ENCODE data around the gene SCRN1. TPM values are rescaled to one million over a fixed set of nuclear protein-coding genes. Genes with fewer than 3 reads are reported as not detected.

Gene SCRN1
- total and polyA plus RNA-seq, 2 of the 4 experiments (the other 2 are of a cell fraction), result 57.1 to 124 TPM

DNA sequence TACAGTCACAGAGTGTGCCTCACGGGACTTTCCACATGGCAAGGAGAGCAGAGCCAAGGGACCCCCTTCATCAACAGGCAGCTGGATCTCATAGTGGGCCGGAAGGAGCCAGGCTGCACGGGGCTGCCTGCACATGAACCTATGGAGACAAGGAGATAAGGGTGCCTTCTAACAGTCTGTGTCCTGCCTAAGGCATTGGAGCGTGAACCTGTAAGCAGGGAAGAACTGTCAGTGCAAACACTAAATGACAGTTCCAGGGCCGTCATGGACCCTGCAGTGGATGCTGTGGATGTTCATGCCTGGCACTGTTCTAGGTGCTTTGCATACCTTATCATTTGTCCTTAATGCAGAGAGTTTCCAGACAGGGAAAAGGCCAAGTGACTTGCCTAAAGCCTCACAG lies 97.4 kb downstream of the SCRN1 start:
- TF ChIP-seq MAFK (IDR thresholded peaks at IDR 0.05; ENCODE audit: low read depth, low read length), result no peak
- TF ChIP-seq RAD21 (IDR thresholded peaks at IDR 0.05; ENCODE audit: low read length), result no peak
- TF ChIP-seq SMC3 (IDR thresholded peaks at IDR 0.05; ENCODE audit: low read depth, low read length), result no peak
- no peak for TF ChIP-seq MXI1 (IDR thresholded peaks at IDR 0.05; ENCODE audit: borderline replicate concordance, low read depth, low read length)
- TF ChIP-seq NFE2L2 (IDR thresholded peaks at IDR 0.05; ENCODE audit: low read depth, low read length), result no peak
- no peak for TF ChIP-seq CHD1 (IDR thresholded peaks at IDR 0.05; ENCODE audit: low read depth, low read length)
- TF ChIP-seq RCOR1 (IDR thresholded peaks at IDR 0.05; ENCODE audit: insufficient replicate concordance, low read length), result no peak
- TF ChIP-seq, protein P1, sequence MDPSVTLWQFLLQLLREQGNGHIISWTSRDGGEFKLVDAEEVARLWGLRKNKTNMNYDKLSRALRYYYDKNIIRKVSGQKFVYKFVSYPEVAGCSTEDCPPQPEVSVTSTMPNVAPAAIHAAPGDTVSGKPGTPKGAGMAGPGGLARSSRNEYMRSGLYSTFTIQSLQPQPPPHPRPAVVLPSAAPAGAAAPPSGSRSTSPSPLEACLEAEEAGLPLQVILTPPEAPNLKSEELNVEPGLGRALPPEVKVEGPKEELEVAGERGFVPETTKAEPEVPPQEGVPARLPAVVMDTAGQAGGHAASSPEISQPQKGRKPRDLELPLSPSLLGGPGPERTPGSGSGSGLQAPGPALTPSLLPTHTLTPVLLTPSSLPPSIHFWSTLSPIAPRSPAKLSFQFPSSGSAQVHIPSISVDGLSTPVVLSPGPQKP (IDR thresholded peaks at IDR 0.05; ENCODE audit: borderline replicate concordance, low read depth, low read length), result no peak
- no peak for TF ChIP-seq FOS (IDR thresholded peaks at IDR 0.05; ENCODE audit: low read depth, low read length)
- no peak for TF ChIP-seq CEBPB (IDR thresholded peaks at IDR 0.05; ENCODE audit: low read depth, low read length)
- no peak for TF ChIP-seq BHLHE40 (IDR thresholded peaks at IDR 0.05; ENCODE audit: low read depth, low read length)
- no peak for TF ChIP-seq POLR2A (IDR thresholded peaks at IDR 0.05; ENCODE audit: low read depth, low read length)
- TF ChIP-seq, protein P2, sequence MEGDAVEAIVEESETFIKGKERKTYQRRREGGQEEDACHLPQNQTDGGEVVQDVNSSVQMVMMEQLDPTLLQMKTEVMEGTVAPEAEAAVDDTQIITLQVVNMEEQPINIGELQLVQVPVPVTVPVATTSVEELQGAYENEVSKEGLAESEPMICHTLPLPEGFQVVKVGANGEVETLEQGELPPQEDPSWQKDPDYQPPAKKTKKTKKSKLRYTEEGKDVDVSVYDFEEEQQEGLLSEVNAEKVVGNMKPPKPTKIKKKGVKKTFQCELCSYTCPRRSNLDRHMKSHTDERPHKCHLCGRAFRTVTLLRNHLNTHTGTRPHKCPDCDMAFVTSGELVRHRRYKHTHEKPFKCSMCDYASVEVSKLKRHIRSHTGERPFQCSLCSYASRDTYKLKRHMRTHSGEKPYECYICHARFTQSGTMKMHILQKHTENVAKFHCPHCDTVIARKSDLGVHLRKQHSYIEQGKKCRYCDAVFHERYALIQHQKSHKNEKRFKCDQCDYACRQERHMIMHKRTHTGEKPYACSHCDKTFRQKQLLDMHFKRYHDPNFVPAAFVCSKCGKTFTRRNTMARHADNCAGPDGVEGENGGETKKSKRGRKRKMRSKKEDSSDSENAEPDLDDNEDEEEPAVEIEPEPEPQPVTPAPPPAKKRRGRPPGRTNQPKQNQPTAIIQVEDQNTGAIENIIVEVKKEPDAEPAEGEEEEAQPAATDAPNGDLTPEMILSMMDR (conservative IDR thresholded peaks at IDR 0.05; ENCODE audit: low read depth, low read length), result no peak
- no peak for TF ChIP-seq MAZ (IDR thresholded peaks at IDR 0.05; ENCODE audit: borderline replicate concordance, low read depth, low read length)
- TF ChIP-seq RFX5 (IDR thresholded peaks at IDR 0.05; ENCODE audit: low read depth, low read length), result no peak
- TF ChIP-seq, protein P3, sequence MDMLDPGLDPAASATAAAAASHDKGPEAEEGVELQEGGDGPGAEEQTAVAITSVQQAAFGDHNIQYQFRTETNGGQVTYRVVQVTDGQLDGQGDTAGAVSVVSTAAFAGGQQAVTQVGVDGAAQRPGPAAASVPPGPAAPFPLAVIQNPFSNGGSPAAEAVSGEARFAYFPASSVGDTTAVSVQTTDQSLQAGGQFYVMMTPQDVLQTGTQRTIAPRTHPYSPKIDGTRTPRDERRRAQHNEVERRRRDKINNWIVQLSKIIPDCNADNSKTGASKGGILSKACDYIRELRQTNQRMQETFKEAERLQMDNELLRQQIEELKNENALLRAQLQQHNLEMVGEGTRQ (IDR thresholded peaks at IDR 0.05; ENCODE audit: low read depth, low read length), result no peak
- no peaks in the 10 kb centered on the region for H3K9me1 ChIP-seq (ENCODE audit: insufficient read depth, low read length)
- no peak overlapping the region for H2BK15ac ChIP-seq (ENCODE audit: low read depth, low read length)
- H2AK9ac ChIP-seq (replicated peaks; ENCODE audit: low read depth, low read length, poor library complexity), result no peak overlapping the region
- no peak overlapping the region for H2BK120ac ChIP-seq (ENCODE audit: low read depth, low read length)
- H3K27me3 ChIP-seq (ENCODE audit: control insufficient read depth, insufficient read depth, low read length), result peaks cover 35% of the 10 kb centered on the region
- no peak overlapping the region for H2AK5ac ChIP-seq (ENCODE audit: low read depth, low read length)
- ATAC-seq (ENCODE audit: low read depth) (no peak), DNase-seq (no peak)
- no peak overlapping the region for H3K27ac ChIP-seq (ENCODE audit: insufficient read depth, low read length)
- H3K56ac ChIP-seq (ENCODE audit: extremely low read depth, insufficient read depth, low read length), result no peak overlapping the region
- whole genome bisulfite sequencing, 2 experiments (ENCODE audit: extremely low coverage in 2 of 2, insufficient read length in 1 of 2), result 100% methylated on average over 1 of the region's 5 CpGs; no CpG with 5 or more reads in 1 of the 2 experiments
- no peak overlapping the region for H4K5ac ChIP-seq (ENCODE audit: low read depth, low read length)
- no peak overlapping the region for H3K18ac ChIP-seq (ENCODE audit: low read depth, low read length)
- H3K4ac ChIP-seq (ENCODE audit: low read depth, low read length), result no peak overlapping the region
- H2AFZ ChIP-seq (replicated peaks; ENCODE audit: low read length, poor library complexity), result no peak overlapping the region
- H3K4me3 ChIP-seq (ENCODE audit: insufficient read depth, low read depth, low read length), result no peak overlapping the region
- H4K20me1 ChIP-seq (ENCODE audit: insufficient read depth, low read length), result no peaks in the 10 kb centered on the region
- POLR2A ChIA-PET (ENCODE audit: unreplicated experiment), result interaction anchor here (0.6 kb wide), 1 partner anchor 241 kb away, joined by 3 read pairs; no protein-coding TSS in a partner anchor
- no peak overlapping the region for H3K23ac ChIP-seq (ENCODE audit: low read depth, low read length)
- no peak overlapping the region for H3K9ac ChIP-seq (ENCODE audit: low read depth, low read length)
- H4K8ac ChIP-seq (ENCODE audit: low read depth in 2 of 2, low read length in 2 of 2), result no peak overlapping the region
- H3K4me1 ChIP-seq (ENCODE audit: control insufficient read depth, insufficient read depth, low read length), result no peaks in the 10 kb centered on the region
- no peak overlapping the region for H3K14ac ChIP-seq (replicated peaks; ENCODE audit: low read depth, low read length)
- no peaks in the 10 kb centered on the region for H3K36me3 ChIP-seq (ENCODE audit: control insufficient read depth, insufficient read depth, low read length)
- H2BK5ac ChIP-seq (ENCODE audit: low read depth, low read length, poor library complexity, severe bottlenecking), result no peak overlapping the region
- dilution Hi-C loops (cut with HindIII; ENCODE audit: low sequenced_read_pairs, unreplicated experiment), result no loop called here
- BruUV-seq (replicated peaks), result no TSS peak
- H2BK20ac ChIP-seq (ENCODE audit: low read depth, low read length), result no peak overlapping the region
- in situ Hi-C loops (cut with MboI; ENCODE audit: low sequenced_read_pairs), result no loop called here
- no peak overlapping the region for H3K4me2 ChIP-seq (ENCODE audit: low read depth, low read length)
- H4K91ac ChIP-seq (ENCODE audit: insufficient read depth, low read depth, low read length), result no peak overlapping the region
- H3K9me3 ChIP-seq (ENCODE audit: control insufficient read depth, insufficient read depth, low read length), result no peaks in the 10 kb centered on the region
- intact Hi-C loops (cut with micrococcal nuclease), result no loop called here
- no peaks in the 10 kb centered on the region for H3K79me1 ChIP-seq (ENCODE audit: low read depth in 1 of 2, low read length in 2 of 2)
- CTCF ChIA-PET, result no interaction called here

Data from IMR-90 (cell line).